Measurements from ENCODE around the gene SPPL2A. TPM values are rescaled to one million over a fixed set of nuclear protein-coding genes. Genes with fewer than 3 reads are reported as not detected.

Gene SPPL2A
- total RNA-seq, 1 donor, result 128 TPM

GRCh38 chr15:50655555-50655954 is 110.0 kb downstream of the SPPL2A start:
- no peak overlapping the region for H3K4me3 ChIP-seq (ENCODE audit: low read depth, low read length)
- no peak for DNase-seq (ENCODE audit: low read depth)
- no peak for TF ChIP-seq CTCF (IDR thresholded peaks at IDR 0.05; ENCODE audit: insufficient read depth, low read length)

GRCh38 chr15:50653156-50653743 is 112.3 kb downstream of the SPPL2A start:
- no peak overlapping the region for H3K4me3 ChIP-seq (ENCODE audit: low read depth, low read length)
- peak; percentile 3 for DNase-seq (ENCODE audit: low read depth)
- TF ChIP-seq CTCF (IDR thresholded peaks at IDR 0.05; ENCODE audit: insufficient read depth, low read length), result no peak

GRCh38 chr15:50652671-50653070 is 112.8 kb downstream of the SPPL2A start:
- DNase-seq (ENCODE audit: low read depth), result no peak
- no peak for TF ChIP-seq CTCF (IDR thresholded peaks at IDR 0.05; ENCODE audit: insufficient read depth, low read length)
- no peak overlapping the region for H3K4me3 ChIP-seq (ENCODE audit: low read depth, low read length)

Small RNA genes lying within 50 kb of the gene (small RNA-seq; reads per million reads assigned to genes)
- gene AC012100.1 (not detected), gene RN7SL354P (not detected)

Other genes starting within 250 kb of the SPPL2A start
- 0.72 TPM in 1 of 2 replicates, not detected in the other for gene USP50, start 219.0 kb downstream of the SPPL2A start, total RNA-seq (ENCODE audit: low replicate concordance)
- gene TRPM7, start 78.9 kb downstream of the SPPL2A start, total RNA-seq (ENCODE audit: low replicate concordance), result 92.6 and 101 TPM in 2 replicates
- gene AP4E1, start 143.0 kb upstream of the SPPL2A start, total RNA-seq (ENCODE audit: low replicate concordance), result 12.2 and 17.1 TPM in 2 replicates